CD4-positive, alpha-beta T cell (primary cell): Measurements from ENCODE around the gene CYP4Z1. TPM values are rescaled to one million over a fixed set of nuclear protein-coding genes. Genes with fewer than 3 reads are reported as not detected.

Experiments
- ATAC-seq: fragments of 200-7000 bp; cut with Tn5 transposase; one replicate; pipeline ENCODE4 v1.10.0; 2022; ENCODE audit warnings: mild to moderate bottlenecking; ENCODE audit not compliant: poor library complexity
- CTCF ChIA-PET: fragments of 350-600 bp; sonication (Branson Sonifier 250); formaldehyde crosslinking; loops from one replicate; lab custom pipeline; 2021; ENCODE audit warnings: antibody characterized with exemption, inconsistent platforms; lab: Charles Lee
- POLR2A ChIA-PET: fragments of 350-600 bp; sonication (Branson Sonifier 250); formaldehyde crosslinking; loops from one replicate; lab custom pipeline; 2021; ENCODE audit warnings: antibody characterized with exemption, inconsistent platforms; lab: Charles Lee
- DNase-seq, 14 experiments: peaks; one replicate each; pipeline ENCODE4 v3.0.0-alpha.2; 2013 to 2020; ENCODE audit warnings: mixed read lengths in 2 of 14
- H3K27ac ChIP-seq, 2 donors: one replicate each; pipeline versions ENCODE4 v1.5.1 to v1.7.0; 2013; ENCODE audit warnings: low read length in 2 of 2, low read depth in 1 of 2, mild to moderate bottlenecking in 1 of 2
- H3K27me3 ChIP-seq, 2 experiments: 1 replicate in 1 of 2; 2 replicates in 1 of 2; pipeline versions ENCODE4 v1.6.1 to v1.7.0; 2013; ENCODE audit warnings: low read length in 2 of 2, control low read depth in 1 of 2, mild to moderate bottlenecking in 1 of 2, moderate library complexity in 1 of 2; ENCODE audit not compliant: insufficient read depth in 2 of 2, control insufficient read depth in 1 of 2
- H3K36me3 ChIP-seq: one replicate; pipeline ENCODE4 v1.6.1; 2013; ENCODE audit warnings: low read length, control low read depth; ENCODE audit not compliant: insufficient read depth
- H3K4me1 ChIP-seq: one replicate; pipeline ENCODE4 v1.6.1; 2013; ENCODE audit warnings: low read length, control low read depth; ENCODE audit not compliant: insufficient read depth
- H3K4me3 ChIP-seq: one replicate; pipeline ENCODE4 v1.5.1; 2013; ENCODE audit warnings: mild to moderate bottlenecking, low read length, moderate library complexity
- H3K9me3 ChIP-seq, 2 experiments: 1 replicate in 1 of 2; 2 replicates in 1 of 2; pipeline versions ENCODE4 v1.6.1 to v1.7.0; 2013; ENCODE audit warnings: low read length in 2 of 2, mild to moderate bottlenecking in 2 of 2, control low read depth in 1 of 2, moderate library complexity in 1 of 2; ENCODE audit not compliant: control insufficient read depth in 1 of 2, insufficient read depth in 1 of 2
- H3K27ac Mint-ChIP-seq: one replicate; pipeline ENCODE4 v1.8.0; 2020; ENCODE audit warnings: mixed read lengths
- H3K27me3 Mint-ChIP-seq: one replicate; pipeline ENCODE4 v1.8.0; 2021; ENCODE audit warnings: mixed read lengths
- H3K36me3 Mint-ChIP-seq: one replicate; pipeline ENCODE4 v1.8.0; 2021; ENCODE audit warnings: low read depth, mixed read lengths
- H3K4me1 Mint-ChIP-seq: one replicate; pipeline ENCODE4 v1.8.0; 2021; ENCODE audit warnings: low read depth, mixed read lengths
- H3K4me3 Mint-ChIP-seq: one replicate; pipeline ENCODE4 v1.8.0; 2020; ENCODE audit warnings: mild to moderate bottlenecking, mixed read lengths
- H3K9me3 Mint-ChIP-seq: one replicate; pipeline ENCODE4 v1.8.0; 2020; ENCODE audit warnings: mixed read lengths
- CTCF ChIP-seq: fragments of 200-600 bp; IDR thresholded peaks from one replicate; pipeline ENCODE4 v1.8.0; 2022; ENCODE audit warnings: antibody characterized with exemption, mild to moderate bottlenecking
- intact Hi-C, 2 experiments: fragments of 100-400 bp; cut with DNase I in 1 of 2; cut with micrococcal nuclease in 1 of 2; formaldehyde crosslinking; loops; one replicate each; pipeline versions ENCODE4 v1.15.1 to v1.9.0; 2023 to 2025; cut with DNase I, micrococcal nuclease
- polyA plus RNA-seq, 2 donors: library from polyadenylated mRNA; unstranded; fragments of 120-200 nt; gene quantifications; one replicate each; pipeline ENCODE4 v1.2.1, GENCODE V29; 2013
- total RNA-seq, 174 experiments: library from RNA in 2 of 174; stranded (reverse) in 2 of 174; gene quantifications; one replicate each; pipeline ENCODE4 v1.2.3 and lab custom pipeline; 2021 to 2026

Gene CYP4Z1
- total RNA-seq, result not detected
- not detected for polyA plus RNA-seq (2013, experiment 1 of 2)
- polyA plus RNA-seq (2013, experiment 2 of 2), result not detected
- 0 to 0.14 (median 0) reads per million in 172 experiments for total RNA-seq (lab: John Stamatoyannopoulos, UW)

- ATAC-seq (no peak), DNase-seq (no peak)
- intact Hi-C loops, result no loop called here
- Histone ChIP-seq H3K4me1 (no peaks in the 10 kb centered on the region), H3K4me3 (no peak within 1 kb of the TSS), H3K27me3 (peaks cover 10% of the 10 kb centered on the region in 2 experiments), H3K36me3 (no peaks in the 10 kb centered on the region), H3K27ac (no peak within 1 kb of the TSS), H3K9me3 (no peaks in the 10 kb centered on the region)
- no peaks in the 10 kb centered on the region for H3K36me3 Mint-ChIP-seq
- no peak within 1 kb of the TSS for H3K4me3 Mint-ChIP-seq
- H3K27ac Mint-ChIP-seq, result no peak within 1 kb of the TSS
- POLR2A ChIA-PET, result no interaction called here
- peaks cover 40% of the 10 kb centered on the region for H3K27me3 Mint-ChIP-seq
- CTCF ChIA-PET, result no interaction called here
- no peaks in the 10 kb centered on the region for H3K9me3 Mint-ChIP-seq
- H3K4me1 Mint-ChIP-seq, result no peaks in the 10 kb centered on the region
- TF ChIP-seq CTCF, result no peak
Measured at GRCh38 chr1:47067097-47067594, at the start of gene CYP4Z1. Gene CYP4Z1, plus strand, starts transcription at chr1:47067231. Its CDS starts 260 bp downstream, at chr1:47067491.

- no peak for TF ChIP-seq CTCF
- DNase-seq (no peak), ATAC-seq (no peak)
- intact Hi-C loops, result no loop called here
- H3K27me3 ChIP-seq, result peaks cover 17 to 18% of the 10 kb centered on the region in 2 experiments
- POLR2A ChIA-PET, result no interaction called here
- Mint-ChIP-seq H3K9me3 (no peaks in the 10 kb centered on the region), H3K27me3 (peaks cover 53% of the 10 kb centered on the region), H3K27ac (no peak overlapping the region), H3K36me3 (no peaks in the 10 kb centered on the region), H3K4me3 (no peak overlapping the region), H3K4me1 (no peaks in the 10 kb centered on the region)
- no peak overlapping the region for H3K4me3 ChIP-seq
- H3K4me1 ChIP-seq, result no peaks in the 10 kb centered on the region
- CTCF ChIA-PET, result no interaction called here
- no peak overlapping the region for H3K27ac ChIP-seq
- H3K9me3 ChIP-seq, result peaks cover 0 to 7% of the 10 kb centered on the region in 2 experiments
- H3K36me3 ChIP-seq, result no peaks in the 10 kb centered on the region
Measured at GRCh38 chr1:47021070-47021469, 46.0 kb upstream of the CYP4Z1 start.

- no peak for DNase-seq
- Histone ChIP-seq H3K36me3 (no peaks in the 10 kb centered on the region), H3K27me3 (peaks cover 17 to 18% of the 10 kb centered on the region in 2 experiments), H3K4me1 (no peaks in the 10 kb centered on the region), H3K9me3 (peaks cover 0 to 7% of the 10 kb centered on the region in 2 experiments), H3K27ac (no peak within 1 kb of the TSS), H3K4me3 (no peak within 1 kb of the TSS)
- Mint-ChIP-seq H3K36me3 (no peaks in the 10 kb centered on the region), H3K4me1 (no peaks in the 10 kb centered on the region), H3K4me3 (no peak within 1 kb of the TSS), H3K27me3 (peaks cover 48% of the 10 kb centered on the region), H3K27ac (no peak within 1 kb of the TSS), H3K9me3 (no peaks in the 10 kb centered on the region)
- CTCF ChIA-PET, result no interaction called here
- intact Hi-C loops, result no loop called here
- TF ChIP-seq CTCF, result no peak
- no peak for ATAC-seq
- POLR2A ChIA-PET, result no interaction called here
Measured at GRCh38 chr1:47023268-47024140, 43.5 kb upstream of the CYP4Z1 start, which contains the start of gene CYP4X1. Gene CYP4X1, plus strand, starts transcription at chr1:47023669. Its CDS starts 149 bp downstream, at chr1:47023818.
